Measurements from ENCODE around the gene E2F3.

E2F3 gene

DNA sequence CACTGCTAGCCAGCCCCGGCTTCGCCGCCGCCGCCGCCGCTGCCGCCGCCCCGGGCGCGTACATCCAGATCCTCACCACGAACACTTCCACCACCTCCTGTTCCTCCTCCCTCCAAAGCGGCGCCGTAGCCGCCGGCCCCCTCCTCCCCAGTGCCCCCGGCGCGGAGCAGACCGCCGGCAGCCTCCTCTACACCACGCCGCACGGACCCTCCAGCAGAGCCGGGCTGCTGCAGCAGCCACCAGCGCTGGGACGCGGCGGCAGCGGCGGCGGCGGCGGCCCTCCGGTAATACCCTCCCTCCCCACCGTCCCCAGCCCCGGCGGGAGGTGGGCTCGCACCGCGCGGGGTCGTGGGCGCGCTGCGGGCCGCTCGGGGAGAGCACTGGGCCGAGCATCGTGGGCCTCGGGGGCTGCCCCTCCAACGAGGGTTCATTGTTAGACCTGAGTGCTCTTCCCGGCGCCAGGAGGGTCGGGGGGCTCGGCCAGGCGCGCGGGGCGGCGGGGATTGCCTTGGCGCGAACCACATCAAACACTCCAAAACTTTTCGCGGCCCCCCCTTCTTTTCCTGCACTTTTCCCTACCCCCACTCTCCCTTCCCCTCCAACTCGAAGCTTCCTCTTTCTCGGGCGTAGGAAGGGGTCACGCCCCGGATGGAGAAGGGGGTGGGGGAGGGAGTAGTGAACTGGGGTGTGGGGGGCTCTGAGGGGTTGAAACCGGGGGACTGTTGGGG is 827 bp downstream of the E2F3 start:
- peak; percentile 54 for DNase-seq

DNA sequence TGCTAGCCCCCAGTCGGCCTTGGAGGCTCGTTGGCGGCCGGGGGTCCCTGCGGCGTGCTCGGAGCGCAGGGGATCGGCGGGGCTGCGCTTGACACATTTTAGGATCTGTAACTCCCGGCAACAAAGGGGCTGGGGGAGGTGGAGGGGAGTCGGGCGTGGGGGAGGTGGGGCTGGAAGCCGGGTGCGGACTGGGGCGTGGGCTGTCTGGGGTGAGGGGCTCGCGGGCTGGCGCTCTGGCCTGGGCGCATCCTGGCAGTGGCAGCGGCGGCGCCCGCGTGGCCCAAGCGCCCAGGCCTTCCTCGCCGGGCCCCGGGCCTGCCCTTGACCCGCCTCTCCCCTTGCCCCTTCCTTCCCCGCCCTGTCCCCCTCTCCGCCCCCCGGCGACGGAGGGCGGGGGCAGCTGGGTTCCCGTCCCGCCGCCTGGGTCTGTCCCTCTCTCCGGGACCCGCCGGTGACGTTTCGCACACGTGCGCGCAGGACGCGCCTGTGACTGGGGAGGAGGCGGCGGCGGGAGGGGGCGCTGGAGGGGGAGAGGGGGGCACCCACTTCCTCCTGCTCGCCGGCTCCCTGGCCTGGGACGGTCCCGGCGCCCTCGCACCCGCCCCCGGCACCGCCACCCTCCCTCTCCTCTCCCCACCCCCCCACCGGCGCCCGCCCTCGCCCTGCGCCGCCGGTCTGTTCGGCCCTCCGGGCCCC is 1.5 kb downstream of the E2F3 start:
- peak; percentile 88 for DNase-seq

DNA sequence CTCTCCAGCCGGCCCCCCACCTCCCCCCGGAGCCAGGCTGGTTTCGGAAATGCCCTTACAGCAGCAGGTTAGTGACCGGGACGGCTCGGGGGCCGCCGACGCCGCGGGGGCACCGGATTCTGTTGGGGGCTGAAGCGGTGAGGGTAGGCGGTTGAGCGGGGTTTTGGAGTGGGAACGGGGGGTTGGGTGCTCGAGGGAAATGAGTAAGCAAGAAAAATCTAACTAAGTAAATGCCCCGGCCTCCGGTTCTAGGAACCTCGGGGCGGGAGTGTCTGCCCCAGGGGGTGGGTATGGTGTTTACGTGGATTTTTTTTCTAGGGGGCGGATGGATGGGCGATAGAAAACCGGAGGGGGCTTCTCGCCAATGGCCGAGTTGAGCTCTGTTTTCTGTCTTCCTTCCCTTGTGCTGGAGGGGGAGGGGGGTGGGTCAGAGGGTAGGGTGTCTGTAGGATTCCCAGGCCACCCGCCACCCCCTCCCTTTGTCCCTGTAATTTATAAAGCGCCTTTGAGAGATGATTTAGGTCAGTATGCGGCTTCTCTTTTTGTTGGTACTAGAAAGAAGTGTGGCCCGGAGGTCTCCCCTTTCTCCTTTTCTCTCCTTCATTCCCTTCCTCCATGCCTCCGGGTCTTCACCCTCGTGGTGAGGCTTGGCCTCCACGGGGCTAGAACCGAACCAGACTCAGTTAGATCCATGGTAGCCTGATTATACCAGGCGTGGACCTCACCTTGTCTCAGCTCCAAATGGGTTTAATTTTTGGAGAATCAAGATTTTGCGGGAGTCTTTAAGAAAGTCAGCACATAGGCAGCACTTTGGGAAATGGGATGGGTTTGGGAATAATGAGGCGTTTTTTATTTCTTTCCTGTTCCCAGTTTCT is 2.3 kb downstream of the E2F3 start:
- DNase-seq = peak; percentile 41

DNA sequence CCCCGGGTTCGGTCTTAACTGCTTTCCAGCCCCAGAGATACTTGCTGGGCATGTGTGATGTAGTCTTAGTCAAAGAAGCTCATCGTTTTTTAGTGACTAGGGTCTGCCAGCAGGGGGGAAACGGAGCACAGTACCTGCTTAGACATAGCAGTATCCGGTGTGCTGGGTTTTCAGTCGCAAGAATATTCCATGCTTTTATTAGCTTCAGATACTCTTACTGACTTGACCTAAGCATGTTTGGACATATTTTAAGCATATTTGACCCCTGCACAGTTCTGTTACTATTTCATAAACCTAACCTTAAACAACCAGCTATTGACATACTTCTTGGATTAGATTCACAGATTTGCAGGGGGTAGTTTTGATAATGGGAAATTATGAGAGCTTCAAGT is 3.0 kb downstream of the E2F3 start:
- DNase-seq = peak; percentile 46

DNA sequence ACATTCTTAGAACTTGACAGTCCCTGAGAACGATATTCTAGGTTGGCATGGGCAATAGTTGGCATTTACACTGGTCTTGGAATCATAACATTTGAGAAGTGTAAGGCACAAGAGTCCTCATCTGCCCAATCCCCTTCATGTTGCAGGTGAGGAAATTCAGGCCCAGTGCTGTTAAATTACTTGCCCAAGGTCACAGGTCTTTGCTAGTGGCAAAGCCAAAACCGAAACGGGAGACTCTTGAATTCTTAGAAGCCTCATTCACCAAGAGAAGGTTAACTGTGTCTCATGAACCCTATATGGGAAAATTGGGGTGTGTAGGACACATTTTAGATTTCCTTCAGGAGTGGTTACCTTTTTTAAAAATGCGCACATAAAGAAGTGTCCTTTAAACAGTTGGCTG is 7.2 kb downstream of the E2F3 start:
- no peak for DNase-seq

DNA sequence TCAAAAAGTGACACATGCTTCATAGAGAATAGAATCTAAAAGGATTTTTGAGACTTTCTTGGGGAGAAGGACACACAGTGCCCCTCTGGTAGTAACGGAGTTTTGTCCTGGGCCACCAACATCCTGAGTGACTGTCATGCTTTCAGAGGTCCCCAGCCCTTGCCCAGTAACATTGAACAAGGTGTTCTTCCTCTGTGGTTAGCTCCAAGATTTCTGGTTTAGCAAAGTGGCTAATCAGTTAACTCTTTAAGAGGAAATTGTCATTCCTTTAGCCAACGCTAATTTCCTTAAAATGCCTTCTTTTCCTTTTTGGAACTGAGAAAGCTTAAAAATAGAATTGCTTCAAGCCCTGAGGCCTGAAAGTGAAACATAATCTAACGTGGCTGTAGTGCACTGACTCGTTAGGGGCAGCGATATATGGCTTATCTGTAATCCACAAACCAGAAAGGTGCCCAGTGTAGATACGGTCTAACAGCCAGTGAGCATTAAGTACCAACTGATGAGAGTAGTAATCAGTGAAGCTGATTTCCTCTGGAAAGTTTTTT is 7.8 kb downstream of the E2F3 start:
- no peak for DNase-seq

DNA sequence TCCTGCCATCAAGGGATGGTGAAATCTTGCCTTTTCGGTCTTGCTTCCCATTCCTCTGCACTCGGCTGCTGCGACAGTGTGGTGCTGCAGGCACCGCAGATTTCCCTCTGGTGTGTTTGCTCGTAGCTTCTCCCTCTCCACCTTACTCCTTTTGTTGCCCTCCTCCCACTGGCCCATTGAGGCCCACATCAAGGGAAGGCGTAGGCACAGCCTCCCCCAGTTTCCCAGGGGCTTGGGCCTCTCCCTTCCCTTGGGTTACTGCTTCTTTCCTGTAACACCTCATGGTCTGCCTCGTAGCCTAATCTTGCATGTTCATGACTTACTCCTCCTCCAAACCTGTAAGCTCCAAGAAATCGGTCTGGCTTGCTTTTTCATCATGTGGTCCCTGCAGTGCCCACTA is 9.9 kb downstream of the E2F3 start:
- DNase-seq = no peak

DNA sequence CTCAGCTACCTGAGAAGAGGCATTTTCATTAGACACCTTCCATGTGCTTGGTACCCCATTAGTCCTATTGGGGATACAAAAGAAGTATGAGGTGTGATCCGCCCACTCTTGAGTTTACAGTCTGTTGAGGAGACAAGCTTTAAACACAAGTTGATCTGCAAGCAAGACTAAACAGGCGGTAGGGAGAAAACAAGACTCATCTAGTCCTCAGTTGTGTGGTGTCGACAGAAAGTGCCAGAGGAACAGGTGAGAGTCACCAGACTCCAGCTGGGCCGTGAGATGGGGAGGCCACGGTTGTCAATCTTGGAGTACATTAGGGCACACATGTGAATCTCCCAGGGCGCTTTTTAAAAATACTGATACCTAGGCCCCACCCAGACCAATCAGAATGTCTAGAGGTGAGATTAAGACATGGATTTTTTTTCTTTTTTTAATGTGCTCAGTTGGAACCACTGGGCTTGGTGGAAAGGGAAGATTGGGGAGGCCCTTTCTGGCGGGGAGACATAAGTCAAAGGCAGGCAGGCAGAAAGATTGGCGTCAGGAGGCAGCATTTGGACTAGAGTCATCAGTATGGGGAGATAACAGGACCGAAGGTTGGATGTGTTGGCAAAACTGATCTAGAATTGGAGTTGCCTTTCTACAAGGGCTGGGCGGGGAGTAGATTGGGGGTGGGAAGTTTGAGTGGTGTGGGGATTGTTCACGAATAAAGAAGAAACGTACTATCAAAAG is 10.4 kb downstream of the E2F3 start:
- DNase-seq = no peak

DNA sequence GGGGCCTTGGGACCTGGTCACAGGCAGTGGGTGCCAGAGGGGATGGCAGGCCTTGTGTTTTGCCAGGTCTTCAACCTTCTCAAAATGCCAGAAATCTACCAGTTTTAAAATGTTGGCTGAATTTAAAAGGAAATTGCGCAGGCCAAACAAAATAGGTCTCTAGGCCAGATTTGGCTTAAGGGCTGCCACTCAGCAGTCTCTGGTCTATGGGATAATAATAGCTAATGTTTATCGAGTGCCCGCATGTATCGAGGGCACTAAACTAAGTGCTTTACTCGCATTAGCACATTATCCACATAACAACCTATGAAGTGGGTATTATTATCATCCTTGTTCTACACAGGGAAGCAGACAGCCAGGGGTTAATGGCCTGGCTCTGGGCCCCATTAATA is 11.0 kb downstream of the E2F3 start:
- DNase-seq = no peak

DNA sequence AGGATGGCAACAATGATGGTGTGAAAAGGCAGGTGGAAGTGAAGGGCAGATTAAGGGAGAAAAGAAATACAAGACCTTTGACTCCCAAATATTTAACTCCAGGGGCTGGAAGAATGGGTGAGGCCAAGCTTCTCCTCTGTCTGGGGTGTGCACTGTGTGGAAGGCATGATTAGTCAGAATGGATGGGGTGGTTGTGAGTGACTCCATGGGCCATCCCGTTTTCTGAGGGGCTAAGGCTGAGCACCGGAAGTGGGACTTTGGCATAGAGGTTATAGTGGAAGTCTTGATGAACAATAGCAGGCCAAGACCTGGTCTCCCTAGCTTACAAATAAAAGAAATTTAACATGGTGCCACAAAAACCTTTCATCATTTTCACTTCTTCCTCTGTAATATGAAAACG is 12.1 kb downstream of the E2F3 start:
- no peak for DNase-seq

DNA sequence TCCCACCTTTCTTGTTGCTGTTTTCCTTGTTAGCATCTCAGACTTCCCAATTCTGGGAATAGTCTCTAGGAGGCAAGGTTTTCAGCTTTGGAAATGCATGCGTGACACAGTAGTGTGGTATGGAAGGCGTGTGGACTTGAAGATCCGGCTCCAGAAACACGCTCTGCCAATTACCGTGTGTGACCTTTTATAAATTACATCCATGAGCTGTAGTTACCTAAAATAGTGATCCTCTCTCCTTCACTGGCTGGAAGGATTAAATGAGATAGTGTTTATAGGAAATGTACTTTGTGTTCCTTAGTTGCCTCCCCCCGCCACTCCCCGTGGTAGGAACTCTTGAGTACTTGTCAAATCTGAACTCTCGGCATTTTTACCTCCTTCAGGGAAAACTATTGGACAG is 13.0 kb downstream of the E2F3 start:
- DNase-seq = no peak

DNA sequence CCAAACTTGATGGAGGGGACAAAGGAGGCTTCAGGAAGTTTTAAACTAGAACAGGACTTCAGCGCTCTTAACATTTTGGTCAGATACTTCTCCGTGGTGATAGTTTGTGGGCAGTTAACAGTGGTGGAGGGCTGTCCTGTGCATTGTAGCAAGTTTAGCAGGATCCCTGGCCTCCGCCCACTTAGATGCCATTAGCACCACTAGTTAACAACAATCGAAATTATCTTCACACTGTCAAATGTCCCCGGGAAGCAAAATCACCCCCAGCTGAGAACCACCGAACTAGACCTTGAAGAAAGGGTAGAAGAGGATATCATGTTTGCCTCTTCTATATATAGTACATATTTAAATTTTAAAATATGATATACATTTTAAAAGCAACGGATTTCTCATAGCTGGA is 13.6 kb downstream of the E2F3 start:
- DNase-seq = no peak

DNA sequence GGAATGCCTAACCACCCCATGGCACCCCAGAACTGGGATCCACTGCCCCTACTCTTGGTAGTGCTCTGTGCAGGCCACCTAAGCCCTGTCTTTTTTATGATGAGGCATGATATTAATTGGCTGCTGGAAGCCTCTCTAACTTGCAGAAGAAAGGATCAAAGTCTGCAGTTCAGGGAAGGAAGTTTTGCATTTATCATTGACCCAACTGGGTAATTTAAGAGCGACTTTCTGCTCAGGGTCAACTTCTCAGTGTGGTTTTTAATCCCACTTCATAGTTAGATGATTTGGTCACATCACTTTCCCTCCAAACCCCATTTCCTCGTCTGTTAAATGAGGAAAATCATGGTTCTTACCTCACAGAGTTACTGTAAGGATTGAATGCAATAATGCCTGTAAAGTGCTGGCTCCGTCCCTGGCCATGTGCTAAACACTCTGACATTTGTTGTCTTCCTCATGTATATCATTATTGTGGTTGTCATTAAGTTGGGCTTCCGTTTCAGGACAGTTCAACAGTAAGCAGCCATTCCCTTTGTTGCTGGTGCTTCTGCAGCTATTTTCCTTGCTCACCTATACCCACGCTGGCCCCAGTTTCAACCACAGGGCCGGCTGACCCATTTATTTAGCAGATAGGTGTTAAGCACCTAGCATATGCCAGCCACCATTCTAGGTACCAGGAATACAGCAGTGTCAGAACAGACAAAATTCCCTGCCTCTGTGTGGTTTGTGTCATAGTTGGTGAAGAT is 14.2 kb downstream of the E2F3 start:
- no peak for DNase-seq

DNA sequence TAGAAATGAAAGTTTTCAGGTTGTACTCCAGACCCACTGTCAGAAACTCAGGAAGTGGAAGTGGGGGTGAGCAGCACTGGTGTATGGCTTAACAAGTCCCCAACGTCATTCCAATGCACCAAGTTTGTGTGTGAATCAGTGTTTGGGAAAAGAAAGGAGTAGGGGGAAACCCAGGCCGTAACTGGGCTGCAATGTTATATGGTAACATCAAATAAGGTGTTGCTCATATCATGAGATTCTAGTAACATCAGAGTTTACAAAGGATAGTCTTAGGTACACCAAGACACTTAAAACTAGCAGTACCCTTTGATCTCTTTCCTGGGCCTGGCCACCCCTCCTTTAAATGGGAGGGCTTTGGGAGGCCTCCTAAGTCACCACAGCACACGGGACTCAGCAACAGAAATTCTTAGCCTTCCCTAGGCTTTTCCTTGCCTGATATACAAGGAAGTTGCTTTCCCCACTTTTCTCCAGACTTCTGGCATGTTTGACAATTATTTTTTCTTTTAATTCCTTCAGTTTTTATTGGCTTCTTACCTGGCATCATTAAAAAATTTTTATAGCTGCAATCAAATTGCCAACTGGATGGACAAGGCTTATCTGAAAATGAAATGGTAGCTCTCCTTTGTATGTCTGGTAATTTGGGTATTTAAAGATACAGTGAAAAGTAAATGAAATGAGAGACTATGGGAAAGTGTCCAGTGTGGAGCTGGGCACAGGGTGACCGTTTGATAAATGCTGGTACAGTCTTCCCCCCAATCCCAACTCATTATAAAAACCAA is 15.1 kb downstream of the E2F3 start:
- no peak for DNase-seq

DNA sequence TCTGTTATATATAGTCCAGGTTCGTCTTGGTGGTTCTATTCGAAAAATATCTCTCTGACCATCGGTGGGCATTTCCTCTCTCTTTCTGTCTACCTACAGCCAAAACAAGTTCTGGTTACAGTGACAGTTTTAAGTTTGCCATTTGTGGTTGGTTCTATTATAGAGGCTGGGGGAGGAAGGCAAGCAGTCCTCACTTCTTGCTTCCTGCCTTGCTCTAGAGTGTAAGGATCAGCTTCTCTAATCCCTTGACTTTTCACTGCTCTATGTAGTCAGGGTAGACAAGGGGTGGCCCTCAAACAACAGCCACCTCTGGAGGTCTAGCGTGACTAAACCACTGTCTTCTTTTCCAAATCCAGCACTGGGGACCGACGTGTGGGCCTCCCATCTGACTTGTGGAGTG is 16.1 kb downstream of the E2F3 start:
- no peak for DNase-seq

DNA sequence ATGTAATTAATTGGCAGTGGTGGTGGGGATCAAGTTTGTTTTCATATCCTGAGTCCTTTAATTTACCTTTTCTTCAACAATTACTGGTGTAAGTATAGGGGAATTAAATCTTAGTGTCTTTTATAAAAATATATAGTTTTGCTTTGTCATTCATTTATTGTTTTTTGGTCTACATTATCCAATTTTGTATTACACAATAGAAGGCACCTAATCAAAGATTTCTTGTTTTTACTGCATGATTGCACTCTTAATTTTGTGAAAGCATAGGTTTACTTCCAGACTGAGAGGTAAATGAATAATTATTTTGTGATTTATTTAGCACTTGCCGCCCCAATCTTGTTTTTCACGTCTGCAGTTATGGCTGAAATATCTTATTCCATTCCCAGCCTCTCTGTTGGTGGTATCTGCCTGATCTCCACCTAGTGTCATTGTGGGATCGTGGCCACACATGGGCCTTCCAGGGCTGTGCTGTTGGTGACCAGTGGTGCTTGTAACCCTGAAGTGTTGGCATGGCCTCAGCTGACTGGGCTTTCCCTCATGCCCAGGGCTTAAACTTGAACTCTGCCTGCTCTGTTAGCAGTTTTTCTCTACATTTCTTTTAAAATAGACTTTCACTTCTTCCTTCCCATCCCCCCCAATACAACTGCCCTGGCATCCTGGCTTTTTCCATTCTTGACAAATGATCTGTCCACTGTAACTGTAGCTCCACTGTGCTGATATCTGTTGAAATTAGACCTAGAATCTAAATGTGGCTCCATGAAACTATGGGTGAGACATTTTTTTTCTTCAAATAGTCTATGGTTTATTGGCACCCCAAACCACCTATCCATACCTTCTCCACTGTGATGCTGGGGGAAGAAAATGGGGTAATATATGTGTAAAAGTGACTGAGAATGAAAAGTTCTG is 24.8 kb downstream of the E2F3 start:
- no peak for DNase-seq

DNA sequence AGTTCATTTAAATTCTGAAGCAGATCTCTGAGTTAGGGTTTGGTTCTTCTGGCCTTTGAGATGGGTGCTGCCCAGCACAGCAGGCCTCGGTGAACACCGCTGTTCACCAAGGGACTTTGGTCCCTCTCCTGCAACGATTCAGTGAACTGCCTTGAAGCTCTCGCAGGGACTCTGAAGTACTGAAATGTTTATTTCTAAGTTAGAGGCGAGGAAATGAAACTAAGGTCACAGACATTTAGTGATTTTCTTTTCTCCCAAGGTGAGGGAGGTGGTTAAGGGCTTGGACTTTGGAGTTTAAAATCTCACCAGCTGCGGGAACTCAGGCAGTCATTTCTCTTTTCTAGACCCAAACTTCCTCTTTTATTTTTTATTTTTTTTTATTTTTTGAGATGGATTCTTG is 26.2 kb downstream of the E2F3 start:
- no peak for DNase-seq

DNA sequence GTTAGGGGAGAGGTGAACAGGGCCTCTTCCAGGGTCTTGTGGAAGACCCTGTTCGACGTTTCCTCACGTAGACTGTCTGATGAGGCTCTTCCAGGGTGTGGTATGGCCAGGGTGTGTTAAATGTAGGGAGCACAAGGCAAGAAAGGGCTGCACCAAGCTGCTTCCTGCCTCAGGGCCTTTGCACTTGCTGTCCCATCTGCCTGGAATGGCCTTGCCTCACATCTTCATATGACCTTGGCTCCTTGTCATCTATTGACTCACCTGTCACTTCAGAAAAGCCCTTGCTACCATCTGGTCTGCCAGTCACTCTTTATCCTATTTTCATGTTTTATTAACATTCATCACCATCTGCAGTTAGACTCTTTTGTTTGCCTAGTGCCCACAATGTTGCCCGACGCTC is 31.0 kb downstream of the E2F3 start:
- DNase-seq = no peak

DNA sequence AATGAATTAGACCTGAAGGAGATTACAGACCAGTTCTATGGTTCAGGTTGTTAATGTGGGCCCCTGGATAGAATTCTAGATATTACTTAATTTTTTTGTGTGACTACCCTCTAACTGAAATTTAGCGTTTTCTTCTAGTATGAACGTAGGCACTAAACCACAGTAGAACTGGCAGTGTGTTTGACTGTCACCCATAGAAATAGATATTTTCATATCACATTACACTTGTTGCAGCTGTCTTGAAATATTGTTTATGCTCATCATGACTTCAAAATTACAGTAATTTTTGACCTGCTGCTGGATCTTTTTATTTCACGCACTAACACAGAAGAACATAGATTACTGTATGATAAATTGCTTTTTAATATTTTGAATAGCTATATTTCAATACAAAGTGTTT is 31.6 kb downstream of the E2F3 start:
- no peak for DNase-seq

DNA sequence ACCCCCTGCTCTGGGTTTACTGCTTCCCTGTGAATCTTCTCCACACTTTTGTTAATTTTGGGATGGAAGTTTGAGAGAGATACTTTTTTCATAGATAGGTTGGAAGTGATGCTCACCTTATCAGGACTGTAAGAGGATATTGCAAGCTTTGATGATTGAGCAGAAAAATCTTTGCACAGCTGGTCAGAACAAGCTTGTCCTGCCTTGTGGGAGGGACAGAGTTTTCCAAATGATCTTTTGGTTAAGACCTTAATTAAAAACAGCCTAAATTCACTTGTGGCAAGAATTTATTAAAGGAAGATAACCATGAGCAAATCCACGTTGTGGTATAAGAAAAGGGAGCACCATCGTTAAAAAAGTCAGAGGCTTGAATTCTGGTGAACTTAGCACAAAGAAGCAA is 32.2 kb downstream of the E2F3 start:
- DNase-seq = no peak
